Measurements from ENCODE around the gene RAI14.
"Not testable (repeated sequence)": the region's sequence is repeated elsewhere in the genome, so short reads cannot be mapped to it uniquely, and the experiment has no call there.

RAI14 gene

DNA sequence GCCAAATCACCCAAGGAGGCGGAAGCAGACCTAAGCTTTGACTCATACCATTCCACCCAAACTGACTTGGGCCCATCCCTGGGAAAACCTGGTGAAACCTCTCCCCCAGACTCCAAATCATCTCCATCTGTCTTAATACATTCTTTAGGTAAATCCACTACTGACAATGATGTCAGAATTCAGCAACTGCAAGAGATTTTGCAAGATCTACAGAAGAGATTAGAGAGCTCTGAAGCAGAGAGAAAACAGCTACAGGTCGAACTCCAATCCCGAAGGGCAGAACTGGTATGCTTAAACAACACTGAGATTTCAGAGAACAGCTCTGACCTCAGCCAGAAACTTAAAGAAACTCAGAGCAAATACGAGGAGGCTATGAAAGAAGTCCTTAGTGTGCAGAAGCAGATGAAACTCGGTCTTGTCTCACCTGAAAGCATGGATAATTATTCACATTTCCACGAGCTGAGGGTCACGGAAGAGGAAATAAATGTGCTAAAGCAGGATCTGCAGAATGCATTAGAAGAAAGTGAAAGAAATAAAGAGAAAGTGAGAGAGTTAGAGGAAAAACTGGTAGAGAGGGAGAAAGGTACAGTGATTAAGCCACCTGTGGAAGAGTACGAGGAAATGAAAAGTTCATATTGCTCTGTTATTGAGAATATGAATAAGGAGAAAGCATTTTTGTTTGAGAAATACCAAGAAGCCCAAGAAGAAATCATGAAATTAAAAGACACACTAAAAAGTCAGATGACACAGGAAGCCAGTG is 167.0 kb downstream of the RAI14 start:
- DNase-seq (ENCODE audit: low read depth) = no peak

DNA sequence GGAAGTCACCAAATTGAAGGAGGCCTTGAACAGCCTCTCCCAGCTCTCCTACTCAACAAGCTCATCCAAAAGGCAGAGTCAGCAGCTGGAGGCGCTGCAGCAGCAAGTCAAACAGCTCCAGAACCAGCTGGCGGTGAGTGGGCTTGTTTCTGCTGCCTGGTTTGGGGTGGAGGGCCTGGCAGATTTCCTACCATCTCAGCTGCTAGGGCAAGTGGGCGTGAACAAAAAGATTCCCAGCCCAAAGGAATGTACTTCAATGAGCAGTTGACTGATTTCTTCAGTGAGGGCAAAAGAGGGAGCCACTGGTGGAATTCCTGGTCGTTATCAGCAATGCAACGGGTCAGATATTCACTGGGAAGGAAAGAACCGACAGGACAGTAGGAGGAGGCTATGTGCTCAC is 170.2 kb downstream of the RAI14 start:
- no peak for DNase-seq (ENCODE audit: low read depth)

DNA sequence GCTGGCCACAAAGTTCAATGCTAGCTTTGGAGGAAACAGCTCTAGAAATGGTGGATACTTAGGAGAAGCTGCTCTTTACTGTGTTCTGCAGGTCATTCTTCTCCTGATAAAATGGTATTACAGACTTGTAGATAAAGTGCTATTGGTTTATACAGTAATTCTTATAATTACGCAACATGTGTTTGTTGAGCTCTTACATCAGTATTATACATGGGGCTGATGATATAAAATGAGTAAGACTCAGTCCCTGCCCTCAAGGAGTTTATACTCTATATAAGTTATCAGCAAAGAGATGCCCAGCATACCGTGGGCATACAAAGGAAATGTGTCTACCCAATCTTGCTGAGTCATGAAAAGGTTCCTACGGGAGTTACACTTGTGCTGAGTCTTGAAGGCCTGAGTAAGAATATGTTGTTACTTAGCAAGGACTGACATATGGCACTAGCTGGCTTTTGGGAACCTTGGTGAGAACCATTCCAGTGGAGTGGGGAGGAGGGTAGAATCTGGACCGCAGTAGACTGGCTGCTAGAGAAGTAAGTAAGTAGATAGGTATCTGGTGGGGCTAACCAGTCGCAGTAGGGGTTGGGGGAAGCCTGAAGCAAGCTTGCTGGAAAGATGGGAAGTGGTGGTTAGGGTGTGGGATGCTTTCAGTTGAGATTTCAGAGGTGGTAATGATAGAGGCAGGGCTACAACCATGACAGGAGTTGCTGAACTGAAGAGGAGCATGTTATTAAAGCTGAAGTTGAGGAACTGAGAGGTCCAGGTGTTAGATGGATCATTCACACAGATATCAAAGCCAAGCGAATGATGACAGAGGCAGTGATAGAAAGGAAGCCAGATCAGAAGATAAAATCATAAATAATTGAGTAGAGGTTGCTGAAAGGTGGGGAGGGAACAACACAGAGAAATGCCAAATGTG is 171.7 kb downstream of the RAI14 start:
- DNase-seq (ENCODE audit: low read depth) = no peak

DNA sequence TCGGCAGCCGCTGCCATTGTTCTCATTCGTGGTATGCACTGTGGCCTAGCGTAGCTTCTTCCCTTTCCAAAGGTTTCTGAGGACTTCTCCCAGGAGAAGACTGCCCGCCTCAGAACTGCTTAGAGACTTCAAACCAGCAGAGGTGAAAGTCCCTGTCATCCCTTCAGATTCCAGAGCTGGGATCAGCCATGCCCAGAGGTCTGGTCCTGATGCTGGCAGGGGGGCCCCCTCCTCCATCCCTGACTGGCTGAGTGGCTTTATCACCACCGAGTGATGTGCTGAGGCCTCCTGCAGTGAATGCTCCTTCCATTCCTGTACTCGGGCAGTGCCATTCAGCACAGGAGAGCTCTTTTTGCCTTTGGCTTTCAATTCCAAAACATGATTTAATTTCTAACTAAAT is 174.7 kb downstream of the RAI14 start:
- DNase-seq (ENCODE audit: low read depth) = not testable (repeated sequence)

DNA sequence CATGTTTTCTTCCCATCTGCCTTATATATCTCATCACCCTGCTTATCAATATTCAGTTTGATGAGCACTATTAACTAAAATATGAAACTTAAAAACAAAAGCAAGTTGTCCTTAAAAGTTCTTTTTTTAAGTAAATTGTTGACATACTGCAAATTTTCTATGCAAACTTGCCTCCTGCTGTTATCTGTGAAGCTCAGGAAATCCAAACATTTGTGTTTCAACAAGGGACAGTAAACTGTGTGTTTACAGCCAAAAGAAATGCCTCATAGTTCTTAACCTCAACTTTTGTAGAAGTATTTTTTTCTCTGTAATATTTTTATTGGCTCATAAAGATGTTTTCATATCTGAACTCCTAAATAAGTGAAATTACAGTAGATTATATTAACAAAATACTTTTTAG is 175.2 kb downstream of the RAI14 start:
- no peak for DNase-seq (ENCODE audit: low read depth)

DNA sequence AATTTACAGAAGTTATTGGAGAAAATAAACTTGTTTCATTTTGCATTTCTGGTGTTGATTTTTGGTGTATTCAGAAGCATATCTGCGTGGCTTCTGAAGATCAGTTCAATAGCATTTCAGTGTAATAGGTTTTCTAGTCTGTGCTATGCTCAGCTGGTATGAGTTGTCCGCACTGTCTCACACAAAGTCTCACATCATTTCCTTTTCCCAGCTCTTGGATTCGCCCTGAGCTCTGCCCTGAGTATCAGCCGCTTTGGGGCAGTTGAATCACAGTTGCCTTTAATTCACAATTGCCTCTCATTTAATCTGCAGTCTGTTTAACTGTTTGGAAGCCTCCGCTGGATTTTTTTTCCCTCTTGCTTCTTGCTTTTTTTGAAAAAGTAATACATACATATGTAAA is 176.4 kb downstream of the RAI14 start:
- no peak for DNase-seq (ENCODE audit: low read depth)

DNA sequence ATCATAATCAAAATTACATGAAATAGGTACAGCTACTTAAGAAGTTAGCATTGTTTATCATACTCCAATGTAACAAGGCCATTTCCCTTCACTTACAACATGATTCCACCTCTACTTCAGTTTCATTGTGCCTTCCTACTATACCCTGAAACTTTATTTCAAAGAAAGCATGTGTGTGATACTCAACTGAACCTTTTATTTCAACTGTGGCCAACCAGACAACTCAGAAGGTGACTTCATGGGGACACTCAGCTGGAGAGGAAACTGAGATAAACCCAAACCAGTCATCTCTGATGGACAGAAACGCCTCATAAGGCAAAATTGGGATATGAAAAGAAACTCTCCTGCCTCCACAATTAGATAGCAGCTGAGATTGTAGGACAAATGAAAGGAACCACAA is 177.0 kb downstream of the RAI14 start:
- DNase-seq (ENCODE audit: low read depth) = no peak

DNA sequence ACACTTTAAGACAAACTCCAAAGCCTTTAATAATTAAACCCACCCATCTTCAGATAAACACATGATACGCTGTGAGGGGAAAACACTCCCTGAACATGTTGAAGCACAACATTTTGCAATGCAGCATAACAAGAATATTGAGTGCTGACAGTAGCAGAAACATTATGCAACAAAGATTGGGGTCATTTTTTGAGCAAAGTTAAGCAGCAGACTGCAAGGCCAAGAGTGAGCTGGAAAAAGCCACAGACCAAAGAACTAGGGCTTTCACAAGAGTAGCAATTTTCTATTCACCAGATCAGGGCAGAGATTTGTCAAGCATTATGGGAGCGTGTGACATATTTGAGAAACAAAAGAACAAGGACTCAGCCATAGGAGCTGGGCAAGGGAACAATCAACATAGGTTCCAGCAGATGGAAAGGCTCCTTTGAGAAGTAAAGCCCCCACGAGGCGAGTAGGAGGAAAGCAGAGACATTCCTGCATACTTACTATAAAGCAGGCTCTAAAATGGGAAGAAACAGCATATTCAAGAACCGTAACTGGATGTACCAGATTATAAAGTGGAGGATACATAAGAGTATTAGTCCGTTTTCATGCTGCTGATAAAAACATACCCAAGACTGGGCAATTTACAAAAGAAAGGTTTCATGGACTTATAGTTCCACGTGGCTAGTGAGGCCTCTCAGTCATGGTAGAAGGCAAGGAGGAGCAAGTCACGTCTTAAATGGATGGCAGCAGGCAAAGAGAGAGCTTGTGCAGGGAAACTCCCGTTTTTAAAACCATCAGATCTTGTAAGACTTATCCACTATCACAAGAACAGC is 178.1 kb downstream of the RAI14 start:
- no peak for DNase-seq (ENCODE audit: low read depth)

DNA sequence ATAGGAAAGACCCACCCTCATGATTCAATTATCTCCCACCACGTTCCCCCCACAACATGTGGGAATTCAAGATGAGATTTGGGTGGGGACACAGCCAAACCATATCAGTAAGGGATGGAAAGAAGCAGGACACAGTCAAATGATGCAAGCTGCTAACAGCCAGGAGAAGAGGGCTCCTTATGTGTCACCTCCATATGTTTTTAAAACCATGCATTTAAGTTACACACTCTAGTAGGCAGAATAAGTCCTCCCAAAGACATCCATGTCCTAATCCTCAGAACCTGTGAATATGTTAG is 178.6 kb downstream of the RAI14 start:
- DNase-seq (ENCODE audit: low read depth) = no peak

DNA sequence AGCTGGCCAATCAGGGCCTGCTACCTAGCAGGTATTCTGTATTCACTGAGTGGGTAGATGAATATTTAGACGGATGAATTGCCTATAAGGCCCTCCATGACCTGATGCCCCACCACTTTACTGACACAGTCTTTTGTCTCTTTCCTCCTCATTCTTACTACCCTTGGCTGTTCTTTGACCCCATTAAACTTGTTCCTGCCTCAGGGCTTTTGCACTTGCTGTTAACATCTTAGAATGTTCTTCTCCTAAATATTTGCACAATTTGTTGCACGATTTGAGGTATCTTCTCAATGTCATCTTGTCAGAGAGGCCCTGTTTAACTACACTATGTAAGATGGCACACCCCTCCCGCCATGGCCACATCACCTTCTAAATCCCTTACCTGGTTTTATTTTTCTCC is 179.5 kb downstream of the RAI14 start:
- no peak for DNase-seq (ENCODE audit: low read depth)

DNA sequence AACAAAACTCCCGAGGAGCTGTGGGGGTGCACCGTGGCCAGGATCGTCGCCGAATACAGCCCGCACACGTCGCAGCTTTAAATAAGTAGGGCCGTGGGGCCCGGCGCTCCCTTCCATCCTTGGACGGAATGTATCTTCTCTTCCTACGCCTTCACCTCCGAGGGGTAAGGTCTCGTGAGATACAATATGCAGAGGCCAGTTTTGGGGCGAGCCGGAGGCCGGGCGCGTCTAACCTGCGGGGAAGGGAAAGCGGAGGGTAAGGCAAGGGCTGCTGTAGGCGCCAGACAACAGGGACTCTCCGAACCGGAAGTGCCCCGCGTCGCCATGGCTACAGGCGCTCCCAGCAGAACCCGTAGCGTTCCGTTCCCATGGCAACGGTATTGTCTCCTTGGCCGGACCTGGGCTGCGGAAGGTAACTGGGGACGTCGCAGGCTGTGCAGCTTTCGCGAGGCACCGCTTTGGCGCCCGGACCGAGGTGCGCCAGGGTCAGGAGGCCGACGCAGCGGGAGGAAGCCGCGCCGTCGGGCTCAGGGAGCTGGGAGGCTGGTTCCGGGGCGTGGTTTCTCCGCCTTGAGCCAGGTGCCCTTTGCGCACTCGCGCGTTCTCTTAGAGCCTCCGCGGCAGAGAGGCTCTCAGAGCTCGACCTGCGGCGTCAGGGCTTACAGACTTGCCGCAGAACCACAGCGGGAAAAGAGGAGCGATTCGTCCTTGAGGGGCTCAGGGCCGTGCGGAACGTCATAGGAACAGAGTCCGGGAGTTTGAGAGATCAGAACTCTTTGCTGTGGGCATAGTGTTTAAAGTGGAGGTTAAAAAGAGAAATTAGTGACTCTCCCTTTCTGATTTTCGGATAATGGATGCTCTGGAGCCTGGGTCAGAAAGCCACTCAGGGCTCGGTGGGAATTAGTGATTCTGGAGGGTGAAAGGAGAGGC is 182.9 kb downstream of the RAI14 start, which contains the start of gene TTC23L:
Gene TTC23L, plus strand, starts transcription at position 380 of the 930 bp plus-strand sequence. CDS start 1,508 bp downstream, outside the sequence.
- DNase-seq (ENCODE audit: low read depth) = peak; percentile 89

DNA sequence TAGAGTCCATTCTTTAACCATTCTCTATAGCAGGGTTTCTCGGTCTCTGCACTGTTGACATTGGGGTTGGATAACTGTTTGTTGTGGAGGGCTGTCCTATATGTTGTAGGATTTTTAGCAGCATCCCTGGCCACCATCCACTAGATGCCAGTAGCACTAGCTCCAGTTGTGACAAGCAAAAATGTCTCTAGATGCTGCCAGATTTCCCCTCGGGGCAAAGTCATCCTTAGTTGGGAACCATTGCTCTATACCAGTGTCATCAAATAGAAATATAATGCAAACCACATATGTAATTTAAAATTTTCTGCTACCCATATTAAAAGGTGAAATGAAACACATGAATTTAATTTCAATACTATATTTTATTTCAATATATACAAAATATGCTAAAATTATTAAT is 185.7 kb downstream of the RAI14 start:
- DNase-seq (ENCODE audit: low read depth) = no peak

DNA sequence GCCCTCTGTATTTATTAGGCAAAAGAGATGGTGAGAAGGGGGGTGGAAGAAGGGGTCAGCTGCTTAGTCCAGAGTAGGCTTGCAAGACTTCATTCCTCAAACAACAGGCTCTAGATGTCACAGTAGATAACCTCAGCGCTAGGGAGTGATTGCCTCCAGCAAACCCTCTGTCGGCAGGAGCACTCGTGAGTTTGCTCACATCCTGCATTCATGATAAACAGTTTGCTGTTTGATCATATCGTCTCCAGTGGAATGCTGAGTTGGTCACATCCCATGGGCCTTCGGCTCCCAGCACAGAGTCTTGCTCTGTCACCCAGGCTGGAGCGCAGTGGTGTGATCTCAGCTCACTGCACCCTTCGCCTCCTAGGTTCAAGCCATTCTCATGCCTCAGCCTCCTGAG is 186.4 kb downstream of the RAI14 start:
- peak; percentile 17 for DNase-seq (ENCODE audit: low read depth)

DNA sequence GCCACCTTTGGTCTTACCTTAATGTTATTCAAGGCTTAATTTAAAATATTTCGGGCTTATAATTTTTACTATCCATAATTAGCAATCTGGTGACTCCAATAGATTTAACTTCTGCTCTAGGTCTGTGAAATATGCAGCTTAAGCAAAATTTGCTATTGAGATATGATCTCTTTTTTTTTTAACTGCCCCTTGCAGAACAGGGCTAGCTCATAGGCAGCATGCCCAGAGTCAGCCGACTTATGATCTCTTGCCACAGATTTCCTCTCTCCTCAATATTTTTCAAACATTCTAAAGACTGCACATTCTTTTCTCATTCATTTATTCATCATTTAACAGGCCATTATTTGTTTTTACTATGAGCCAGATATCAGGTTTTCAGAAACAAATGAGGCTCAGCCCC is 187.4 kb downstream of the RAI14 start:
- peak; percentile 42 for DNase-seq (ENCODE audit: low read depth)

DNA sequence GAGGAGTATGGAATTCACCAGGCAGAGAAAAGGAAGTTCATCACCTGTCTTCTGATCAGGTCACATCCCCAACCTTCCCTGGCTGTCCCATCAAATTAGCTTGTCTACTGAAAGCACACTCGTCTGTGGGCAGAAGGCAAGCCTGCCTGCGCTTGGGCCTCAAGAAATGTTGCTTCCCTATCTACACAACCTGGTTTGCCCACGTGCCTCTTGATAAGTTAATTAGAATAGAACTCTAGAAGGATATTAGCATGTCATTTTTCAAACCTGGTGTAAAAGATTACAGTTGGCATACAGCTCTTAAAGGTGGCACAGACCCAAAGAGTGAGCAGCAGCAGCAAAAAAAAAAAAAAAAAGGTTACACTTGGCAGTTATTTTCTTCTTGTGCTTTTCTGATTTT is 188.0 kb downstream of the RAI14 start:
- DNase-seq (ENCODE audit: low read depth) = no peak

DNA sequence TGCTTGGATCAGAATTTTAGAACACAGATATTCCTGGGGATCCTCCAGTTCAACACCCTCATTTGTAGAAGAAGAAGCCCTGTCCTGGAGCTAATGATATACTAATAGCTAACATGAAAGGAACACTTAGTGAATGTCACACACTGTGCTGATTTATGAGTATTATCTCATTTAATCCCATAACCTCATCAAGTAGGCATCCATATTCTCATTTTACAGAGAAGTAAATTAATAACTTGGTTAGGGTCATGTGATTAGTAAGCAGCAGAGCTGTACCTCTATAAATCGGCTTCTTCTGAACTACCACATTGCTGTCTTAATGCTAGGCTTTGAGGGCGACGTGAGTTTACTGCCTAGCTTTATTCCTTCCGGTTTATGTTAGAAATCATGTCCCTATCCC is 188.9 kb downstream of the RAI14 start:
- no peak for DNase-seq (ENCODE audit: low read depth)

DNA sequence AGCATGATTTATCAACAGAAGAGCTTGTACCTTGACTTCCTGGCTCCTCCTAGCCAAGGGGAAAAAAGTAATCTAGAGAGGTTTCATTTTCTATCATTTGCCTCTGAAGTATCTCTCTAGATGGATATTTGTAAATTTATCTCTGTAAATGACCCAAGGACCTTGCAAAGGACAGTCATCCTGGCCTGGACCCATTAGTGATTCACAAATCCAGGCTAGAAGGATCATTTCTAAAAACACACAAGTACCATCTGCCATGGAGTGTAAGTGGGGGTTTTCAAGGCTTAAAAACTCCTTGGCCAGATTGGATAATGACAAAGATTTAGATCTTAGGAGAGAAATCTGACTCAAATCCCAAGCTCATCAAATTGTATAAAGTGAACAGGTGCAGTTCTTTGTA is 190.9 kb downstream of the RAI14 start:
- no peak for DNase-seq (ENCODE audit: low read depth)

DNA sequence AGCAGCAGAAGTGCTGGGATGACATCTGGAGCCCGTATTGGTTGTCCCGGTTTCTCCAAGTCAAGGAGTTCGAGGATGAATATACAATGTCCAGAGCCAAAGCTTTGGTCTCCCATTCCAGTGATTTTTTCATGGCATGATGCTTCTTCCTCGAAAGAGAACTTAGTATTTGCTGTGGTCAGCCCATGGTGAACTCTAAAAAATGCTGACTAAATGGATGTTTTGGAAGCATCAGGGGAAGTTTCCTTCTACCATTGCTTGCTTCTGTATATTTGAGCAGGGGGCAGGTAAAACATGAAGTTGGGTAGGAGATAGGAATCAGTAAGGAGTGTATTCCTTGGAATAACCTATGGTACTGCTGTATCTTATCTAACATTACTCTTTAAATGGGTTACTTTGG is 191.4 kb downstream of the RAI14 start:
- no peak for DNase-seq (ENCODE audit: low read depth)

DNA sequence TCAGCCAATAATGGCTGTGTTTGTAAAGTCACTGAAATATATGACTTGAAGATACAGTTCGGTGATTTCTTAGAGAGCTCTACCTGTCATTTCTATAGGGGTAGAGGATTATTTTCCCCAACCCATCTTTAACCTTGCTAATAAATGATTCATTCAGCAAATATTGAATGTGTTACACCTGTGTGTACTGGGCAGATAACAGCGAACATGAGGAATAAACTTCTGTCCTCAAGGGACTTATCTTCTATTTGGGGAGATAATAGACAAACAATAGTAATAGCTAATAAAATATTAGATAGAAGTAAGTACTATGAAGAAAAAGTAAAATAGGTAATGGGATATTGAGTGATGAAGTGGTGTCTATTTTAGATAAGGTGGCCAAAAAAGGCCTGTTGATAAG is 192.1 kb downstream of the RAI14 start:
- DNase-seq (ENCODE audit: low read depth) = no peak

DNA sequence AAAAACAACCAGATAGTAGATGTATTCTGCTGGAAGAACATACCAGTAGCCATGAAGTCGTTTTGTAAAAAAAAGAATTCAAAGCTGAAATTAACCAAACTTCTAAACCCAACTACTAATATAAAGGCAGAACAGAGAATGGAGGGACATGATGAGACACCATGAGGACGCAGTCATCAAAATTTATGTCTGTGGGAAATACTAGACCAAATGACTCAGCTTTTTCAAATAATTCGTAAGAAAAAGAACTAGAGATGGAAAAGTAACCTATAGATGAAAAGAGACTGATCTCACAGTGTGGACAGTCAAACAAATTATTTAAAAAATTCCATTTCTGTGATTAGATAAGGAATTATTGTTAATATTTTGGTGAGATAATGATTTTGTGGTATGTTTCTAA is 193.1 kb downstream of the RAI14 start:
- DNase-seq (ENCODE audit: low read depth) = peak; percentile 39

DNA sequence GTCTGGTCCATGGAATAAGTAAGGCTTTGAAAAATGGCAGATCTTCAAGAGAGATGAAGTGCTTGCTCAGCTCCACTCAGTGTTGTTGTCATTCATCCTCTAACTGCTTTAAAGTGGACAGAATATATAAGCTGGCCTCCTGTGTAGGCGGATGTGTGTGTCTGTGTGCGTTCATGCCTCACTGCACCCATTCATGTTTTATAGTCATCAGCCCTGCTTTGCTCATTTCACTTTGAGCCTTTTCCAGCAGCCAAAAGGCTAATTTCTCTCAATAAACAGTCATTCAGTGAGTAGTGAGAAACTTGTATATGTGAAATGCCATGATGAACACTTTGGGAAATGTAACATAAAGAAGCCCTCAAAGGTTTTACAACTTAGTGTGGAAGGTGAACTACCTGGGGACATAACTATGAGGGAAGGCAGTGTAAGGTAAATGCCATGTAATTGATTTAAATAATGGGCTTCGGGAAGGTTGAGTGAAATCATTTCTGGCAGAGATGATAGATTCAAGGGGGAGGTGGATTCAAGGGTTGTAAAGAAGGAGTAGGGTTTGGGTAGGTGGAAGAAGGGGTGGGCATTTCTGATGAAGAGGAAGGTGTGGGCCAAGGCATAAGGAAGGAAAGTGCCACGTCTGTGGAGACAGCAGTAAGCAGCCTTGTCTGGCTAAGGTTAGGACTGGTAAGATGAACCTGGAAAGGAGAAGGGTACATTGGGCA is 198.5 kb downstream of the RAI14 start:
- DNase-seq (ENCODE audit: low read depth) = no peak
